Endodermal cell (in vitro differentiated cells): ENCODE data around the gene LBHD1. TPM values are rescaled to one million over a fixed set of nuclear protein-coding genes. Genes with fewer than 3 reads are reported as not detected.
"Not testable (repeated sequence)": the region's sequence is repeated elsewhere in the genome, so short reads cannot be mapped to it uniquely, and the experiment has no call there.

Source experiments
- DNase-seq: peaks from one replicate; pipeline ENCODE4 v3.0.0-alpha.2; 2017
- H3K27ac ChIP-seq: 2 replicates; pipeline ENCODE4 v1.5.1; 2013; ENCODE audit warnings: mild to moderate bottlenecking, low read depth, low read length, moderate library complexity
- H3K27me3 ChIP-seq: 2 replicates; pipeline ENCODE4 v1.6.1; 2013; ENCODE audit warnings: mild to moderate bottlenecking, low read length, moderate library complexity; ENCODE audit not compliant: insufficient read depth, control insufficient read depth, poor library complexity, severe bottlenecking
- H3K36me3 ChIP-seq: 2 replicates; pipeline ENCODE4 v1.7.0; 2013; ENCODE audit warnings: mild to moderate bottlenecking, low read length, moderate library complexity; ENCODE audit not compliant: control insufficient read depth, insufficient read depth
- H3K4me1 ChIP-seq: one replicate; pipeline ENCODE4 v1.7.0; 2013; ENCODE audit warnings: low read length; ENCODE audit not compliant: control insufficient read depth, insufficient read depth
- H3K4me3 ChIP-seq: 2 replicates; pipeline ENCODE4 v1.5.1; 2013; ENCODE audit warnings: mild to moderate bottlenecking, low read length, moderate library complexity
- H3K9ac ChIP-seq: 2 replicates; pipeline ENCODE4 v1.6.1; 2013; ENCODE audit warnings: mild to moderate bottlenecking, low read length, moderate library complexity; ENCODE audit not compliant: poor library complexity, severe bottlenecking; ENCODE audit errors: extremely low read depth
- H3K9me3 ChIP-seq: 2 replicates; pipeline ENCODE4 v1.6.1; 2013; ENCODE audit warnings: mild to moderate bottlenecking, low read length, moderate library complexity; ENCODE audit not compliant: control insufficient read depth
- H3K27ac Mint-ChIP-seq: 2 replicates; pipeline ENCODE4 v1.8.0; 2020; ENCODE audit warnings: mixed read lengths
- H3K27me3 Mint-ChIP-seq: 2 replicates; pipeline ENCODE4 v1.8.0; 2021; ENCODE audit warnings: mild to moderate bottlenecking, mixed read lengths; ENCODE audit not compliant: insufficient read depth
- H3K36me3 Mint-ChIP-seq: 2 replicates; pipeline ENCODE4 v1.8.0; 2020; ENCODE audit warnings: low read depth, mixed read lengths
- H3K4me1 Mint-ChIP-seq: 2 replicates; pipeline ENCODE4 v1.8.0; 2020; ENCODE audit warnings: mixed read lengths
- H3K4me3 Mint-ChIP-seq: 2 replicates; pipeline ENCODE4 v1.8.0; 2020; ENCODE audit warnings: mild to moderate bottlenecking, moderate library complexity, mixed read lengths
- H3K9me3 Mint-ChIP-seq: 2 replicates; pipeline ENCODE4 v1.8.0; 2020; ENCODE audit warnings: mild to moderate bottlenecking, mixed read lengths
- CTCF ChIP-seq: fragments of 200-600 bp; sonication (generic); conservative IDR thresholded peaks from 2 replicates; pipeline ENCODE4 v1.5.0; 2021; ENCODE audit warnings: antibody characterized with exemption, mild to moderate bottlenecking
- WGBS, 2 experiments: methylation state at CpG; one replicate each; pipeline versions ENCODE4 v1.1.5 to v1.1.7; 2013; ENCODE audit warnings: missing lambda C conversion rate in 2 of 2, mixed read lengths in 1 of 2; ENCODE audit not compliant: insufficient coverage in 1 of 2, insufficient read length in 1 of 2; 5-methylcytosine and 5-hydroxymethylcytosine counted together
- total RNA-seq, 2 donors: library from RNA; stranded (reverse); fragmentation: NEBNext Ultra II Directional in 1 of 2; extraction: Animal tissue kit (Norgen Biotek cat#: 25700) in 1 of 2; gene quantifications; 2 replicates in 1 of 2; 3 replicates in 1 of 2; pipeline ENCODE4 v1.2.1, GENCODE V29; 2021

Gene LBHD1
- total RNA-seq, 2 donors from 2014 or later = 7.5 to 14.1 TPM

GRCh38 chr11:62677714-62678113, 5.6 kb upstream of the LBHD1 start:
- peaks cover 19% of the 10 kb centered on the region for H3K4me1 Mint-ChIP-seq
- 90 to 92% methylated on average over 15 of the region's 15 CpGs for WGBS, 2 experiments
- DNase-seq = no peak
- H3K27ac Mint-ChIP-seq = peak overlapping the region; percentile 79
- TF ChIP-seq CTCF = no peak
- Histone ChIP-seq H3K27ac (no peak overlapping the region), H3K9me3 (no peaks in the 10 kb centered on the region), H3K27me3 (no peaks in the 10 kb centered on the region), H3K4me1 (peaks cover 7% of the 10 kb centered on the region), H3K36me3 (peaks cover 40% of the 10 kb centered on the region), H3K4me3 (peak overlapping the region; percentile 94), H3K9ac (no peak overlapping the region)
- H3K9me3 Mint-ChIP-seq = no peaks in the 10 kb centered on the region
- peak overlapping the region; percentile 84 for H3K4me3 Mint-ChIP-seq
- H3K27me3 Mint-ChIP-seq = no peaks in the 10 kb centered on the region
- H3K36me3 Mint-ChIP-seq = peaks cover 37% of the 10 kb centered on the region

- Histone ChIP-seq H3K27me3 (no peaks in the 10 kb centered on the region), H3K9me3 (no peaks in the 10 kb centered on the region), H3K9ac (no peak overlapping the region), H3K4me3 (no peak overlapping the region), H3K4me1 (peaks cover 7% of the 10 kb centered on the region), H3K36me3 (peaks cover 42% of the 10 kb centered on the region), H3K27ac (no peak overlapping the region)
- Mint-ChIP-seq H3K9me3 (no peaks in the 10 kb centered on the region), H3K4me1 (peaks cover 19% of the 10 kb centered on the region), H3K36me3 (peaks cover 37% of the 10 kb centered on the region), H3K27me3 (no peaks in the 10 kb centered on the region), H3K4me3 (peak overlapping the region; percentile 84), H3K27ac (peak overlapping the region; percentile 0)
- 89 to 93% methylated on average over 4 to 6 of the region's 6 CpGs for WGBS, 2 experiments
- no peak for TF ChIP-seq CTCF
- DNase-seq = no peak
Observed at GRCh38 chr11:62677156-62677555, 5.1 kb upstream of the LBHD1 start.

GRCh38 chr11:62676698-62677097, 4.6 kb upstream of the LBHD1 start:
- DNase-seq = peak; percentile 53
- H3K4me3 Mint-ChIP-seq = peak overlapping the region; percentile 84
- WGBS, 2 experiments = 90 to 92% methylated on average over 5 to 6 of the region's 6 CpGs

GRCh38 chr11:62675415-62675814, 3.3 kb upstream of the LBHD1 start:
- H3K4me1 ChIP-seq, H3K9me3 ChIP-seq, H3K27me3 Mint-ChIP-seq, H3K9me3 Mint-ChIP-seq, H3K27ac ChIP-seq, H3K27ac Mint-ChIP-seq, H3K9ac ChIP-seq, DNase-seq, H3K4me3 ChIP-seq, H3K4me3 Mint-ChIP-seq, H3K27me3 ChIP-seq: not testable (repeated sequence)
- peaks cover 37% of the 10 kb centered on the region for H3K36me3 Mint-ChIP-seq
- H3K4me1 Mint-ChIP-seq = peaks cover 15% of the 10 kb centered on the region
- WGBS, 2 experiments = 96 to 97% methylated on average over 10 of the region's 10 CpGs
- H3K36me3 ChIP-seq = peaks cover 42% of the 10 kb centered on the region

More at GRCh38 chr11:62676698-62677097, 4.6 kb upstream of the LBHD1 start:
- peaks cover 19% of the 10 kb centered on the region for H3K4me1 Mint-ChIP-seq
- peaks cover 37% of the 10 kb centered on the region for H3K36me3 Mint-ChIP-seq
- Histone ChIP-seq H3K9me3 (no peaks in the 10 kb centered on the region), H3K4me3 (no peak overlapping the region), H3K36me3 (peaks cover 42% of the 10 kb centered on the region), H3K9ac (no peak overlapping the region), H3K27ac (no peak overlapping the region), H3K27me3 (no peaks in the 10 kb centered on the region), H3K4me1 (peaks cover 7% of the 10 kb centered on the region)
- no peaks in the 10 kb centered on the region for H3K9me3 Mint-ChIP-seq
- H3K27ac Mint-ChIP-seq = peak overlapping the region; percentile 0
- TF ChIP-seq CTCF = peak; percentile 29
- no peaks in the 10 kb centered on the region for H3K27me3 Mint-ChIP-seq
